ENCODE measurements around the gene STYXL1. TPM values are rescaled to one million over a fixed set of nuclear protein-coding genes. Genes with fewer than 3 reads are reported as not detected.

The STYXL1 gene
- total RNA-seq, 1 experiment from 2014 or later = 49.3 TPM

DNA sequence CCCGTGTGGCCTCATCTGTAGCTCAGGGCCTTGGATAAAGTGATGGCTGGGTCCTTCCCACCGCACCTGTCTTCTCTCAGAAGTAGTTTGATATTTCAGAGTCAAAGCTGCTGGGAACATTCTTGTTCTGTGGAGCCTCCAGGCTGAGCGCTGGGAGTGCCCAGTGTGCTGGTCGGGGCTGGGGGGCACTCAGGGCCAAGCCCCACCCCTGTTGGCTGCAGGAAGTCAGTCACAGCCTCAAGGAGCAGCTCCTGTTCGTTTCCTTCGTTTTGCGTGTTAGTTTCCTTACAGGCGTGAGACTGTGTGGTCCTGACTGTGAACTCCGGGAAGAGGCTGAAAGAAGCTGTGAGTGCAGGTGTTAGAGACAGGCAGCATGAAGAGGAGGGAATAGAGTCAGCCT lies 99.6 kb downstream of the STYXL1 start:
- Mint-ChIP-seq H3K4me1 (ENCODE audit: insufficient read depth, unreplicated experiment) (peaks cover 27% of the 10 kb centered on the region), H3K4me3 (ENCODE audit: unreplicated experiment) (no peak overlapping the region), H3K27me3 (ENCODE audit: insufficient read depth, unreplicated experiment) (no peaks in the 10 kb centered on the region), H3K36me3 (ENCODE audit: insufficient read depth, unreplicated experiment) (no peaks in the 10 kb centered on the region), H3K9me3 (ENCODE audit: unreplicated experiment) (no peaks in the 10 kb centered on the region), H3K27ac (ENCODE audit: low read depth, unreplicated experiment) (peak overlapping the region; percentile 27)
- intact Hi-C loops (cut with micrococcal nuclease) = no loop called here
- ChIA-PET CTCF (interaction anchor here (0.8 kb wide), 1 partner anchor 81 kb away, joined by 3 read pairs; no protein-coding TSS in a partner anchor), POLR2A (interaction anchor here (1.0 to 1.1 kb wide), 2 partner anchors 27 to 33 kb away, joined by 4 read pairs; no protein-coding TSS in a partner anchor)
- BruUV-seq (replicated peaks) = no TSS peak
- DNase-seq (ENCODE audit: unreplicated experiment) = no peak
- TF ChIP-seq CTCF (IDR thresholded peaks at IDR 0.05; ENCODE audit: unreplicated experiment) = no peak

Other genes with a start within 250 kb of the STYXL1 start
- not detected in 2 replicates for gene CCL24, start 234.2 kb downstream of the STYXL1 start, total RNA-seq (2022)
- gene RHBDD2, start 169.0 kb downstream of the STYXL1 start, total RNA-seq (2022) = 36.1 and 38.6 TPM in 2 replicates
- gene POR, start 132.8 kb downstream of the STYXL1 start, total RNA-seq (2022) = 45.1 and 58.0 TPM in 2 replicates
- gene TMEM120A, start 53.4 kb downstream of the STYXL1 start, total RNA-seq (2022) = 19.3 and 19.4 TPM in 2 replicates
- gene MDH2, start 106 bp upstream of the STYXL1 start, total RNA-seq (2022) = 278 and 328 TPM in 2 replicates
- 0.70 and 0.71 TPM in 2 replicates for gene SRRM3, start 153.9 kb upstream of the STYXL1 start, total RNA-seq (2022)